Parathyroid adenoma (tissue), 2 donors: ENCODE data around the gene PPID.
A peak's percentile ranks its signal among the peaks of the same experiment; 100 is the strongest.
"Not testable (repeated sequence)": the region's sequence is repeated elsewhere in the genome, so short reads cannot be mapped to it uniquely, and the experiment has no call there.

Experiments
- H2AFZ ChIP-seq: fragments of 300-600 bp; sonication (generic); one replicate; pipeline ENCODE4 v1.7.0; 2017; ENCODE audit warnings: antibody characterized with exemption, mild to moderate bottlenecking
- H3K27ac ChIP-seq: fragments of 300-600 bp; sonication (generic); one replicate; pipeline ENCODE4 v1.7.0; 2017
- H3K27me3 ChIP-seq: fragments of 300-600 bp; sonication (generic); one replicate; pipeline ENCODE4 v1.7.0; 2017; ENCODE audit warnings: low read length; ENCODE audit not compliant: control insufficient read depth, insufficient read depth
- H3K36me3 ChIP-seq: fragments of 300-600 bp; sonication (generic); one replicate; pipeline ENCODE4 v1.7.0; 2017; ENCODE audit warnings: low read length; ENCODE audit not compliant: control insufficient read depth, insufficient read depth
- H3K4me1 ChIP-seq: fragments of 300-600 bp; sonication (generic); one replicate; pipeline ENCODE4 v1.7.0; 2017; ENCODE audit warnings: control low read depth
- H3K4me2 ChIP-seq: fragments of 300-600 bp; sonication (generic); one replicate; pipeline ENCODE4 v1.7.0; 2017; ENCODE audit warnings: low read length
- H3K4me3 ChIP-seq: fragments of 300-600 bp; sonication (generic); one replicate; pipeline ENCODE4 v1.7.0; 2017; ENCODE audit warnings: low read depth, low read length
- H3K79me2 ChIP-seq: fragments of 300-600 bp; sonication (generic); one replicate; pipeline ENCODE4 v1.7.0; 2017; ENCODE audit warnings: control low read depth
- H3K9ac ChIP-seq: fragments of 300-600 bp; sonication (generic); one replicate; pipeline ENCODE4 v1.7.0; 2017; ENCODE audit warnings: mild to moderate bottlenecking
- H3K9me3 ChIP-seq: fragments of 300-600 bp; sonication (generic); one replicate; pipeline ENCODE4 v1.7.0; 2017; ENCODE audit warnings: low read length; ENCODE audit not compliant: control insufficient read depth
- CTCF ChIP-seq: fragments of 300-600 bp; sonication (generic); IDR thresholded peaks from one replicate; pipeline ENCODE4 v1.7.0; 2017; ENCODE audit warnings: antibody characterized with exemption, mild to moderate bottlenecking
- donor health status: primary hyperparathyroidism.

The PPID gene

GRCh38 chr4:158722291-158722916, 792 bp downstream of the PPID start:
- Histone ChIP-seq H3K4me3 (peak overlapping the region; percentile 77), H3K9ac (no peak overlapping the region), H3K36me3 (no peaks in the 10 kb centered on the region), H3K27ac (peak overlapping the region; percentile 78), H2AFZ (peak overlapping the region; percentile 97), H3K4me1 (no peaks in the 10 kb centered on the region), H3K79me2 (peaks cover 4% of the 10 kb centered on the region), H3K4me2 (peak overlapping the region; percentile 70), H3K27me3 (no peaks in the 10 kb centered on the region), H3K9me3 (no peaks in the 10 kb centered on the region)
- no peak for TF ChIP-seq CTCF

GRCh38 chr4:158721680-158722079, 1.5 kb downstream of the PPID start:
- Histone ChIP-seq H3K27ac (no peak overlapping the region), H3K79me2 (peaks cover 4% of the 10 kb centered on the region), H2AFZ (no peak overlapping the region), H3K4me3 (no peak overlapping the region), H3K9ac (no peak overlapping the region), H3K4me2 (no peak overlapping the region), H3K27me3 (no peaks in the 10 kb centered on the region), H3K36me3 (no peaks in the 10 kb centered on the region), H3K4me1 (no peaks in the 10 kb centered on the region), H3K9me3 (no peaks in the 10 kb centered on the region)
- no peak for TF ChIP-seq CTCF

GRCh38 chr4:158715802-158716201, 7.4 kb downstream of the PPID start:
- H3K4me2 ChIP-seq, result no peak overlapping the region
- TF ChIP-seq CTCF, result no peak
- no peak overlapping the region for H3K27ac ChIP-seq
- H2AFZ ChIP-seq, result no peak overlapping the region
- H3K79me2 ChIP-seq, result no peaks in the 10 kb centered on the region
- no peak overlapping the region for H3K9ac ChIP-seq
- H3K4me3 ChIP-seq, result no peak overlapping the region
- no peaks in the 10 kb centered on the region for H3K9me3 ChIP-seq
- H3K36me3 ChIP-seq, result no peaks in the 10 kb centered on the region
- H3K4me1 ChIP-seq, result no peaks in the 10 kb centered on the region
- no peaks in the 10 kb centered on the region for H3K27me3 ChIP-seq

- Histone ChIP-seq H3K4me1 (no peaks in the 10 kb centered on the region), H3K27me3 (no peaks in the 10 kb centered on the region), H3K9me3 (no peaks in the 10 kb centered on the region), H3K4me3 (no peak overlapping the region), H3K79me2 (no peaks in the 10 kb centered on the region), H3K4me2 (no peak overlapping the region), H3K27ac (no peak overlapping the region), H2AFZ (no peak overlapping the region), H3K9ac (no peak overlapping the region), H3K36me3 (no peaks in the 10 kb centered on the region)
- TF ChIP-seq CTCF, result no peak
Measured at GRCh38 chr4:158714937-158715336, 8.3 kb downstream of the PPID start.

- H3K4me3 ChIP-seq, H3K79me2 ChIP-seq, H3K9me3 ChIP-seq, H3K9ac ChIP-seq, H3K27me3 ChIP-seq, H3K4me2 ChIP-seq, H3K36me3 ChIP-seq, H2AFZ ChIP-seq, H3K4me1 ChIP-seq, H3K27ac ChIP-seq: not testable (repeated sequence)
Measured at GRCh38 chr4:158712622-158713021, 10.6 kb downstream of the PPID start.
